CD4-positive, CD25-positive, alpha-beta regulatory T cell (primary cell): ENCODE results near the gene SLC26A1. TPM values are rescaled to one million over a fixed set of nuclear protein-coding genes. Genes with fewer than 3 reads are reported as not detected.

ENCODE experiments used
- ATAC-seq, 2 donors: fragments of 150-1000 bp; cut with Tn5 transposase; one replicate each; pipeline ENCODE4 v1.10.0; 2021; ENCODE audit warnings: low read depth in 2 of 2, moderate number of reproducible peaks in 2 of 2, moderate library complexity in 1 of 2
- DNase-seq, 3 donors: peaks; one replicate each; pipeline versions ENCODE4 v3.0.0 to v3.0.0-alpha.2; 2012 to 2022; ENCODE audit warnings: mixed read lengths in 1 of 3
- H3K27ac ChIP-seq: one replicate; pipeline ENCODE4 v1.7.0; 2013; ENCODE audit warnings: mild to moderate bottlenecking, low read length; ENCODE audit not compliant: insufficient read depth, poor library complexity, severe bottlenecking
- H3K27me3 ChIP-seq: one replicate; pipeline ENCODE4 v1.7.0; 2013; ENCODE audit warnings: low read length; ENCODE audit not compliant: control insufficient read depth, insufficient read depth
- H3K36me3 ChIP-seq: one replicate; pipeline ENCODE4 v1.7.0; 2013; ENCODE audit warnings: mild to moderate bottlenecking, low read length, moderate library complexity; ENCODE audit not compliant: control insufficient read depth, insufficient read depth
- H3K4me1 ChIP-seq: 2 replicates; pipeline ENCODE4 v1.7.0; 2013; ENCODE audit warnings: mild to moderate bottlenecking, low read length; ENCODE audit not compliant: insufficient read depth, control insufficient read depth, poor library complexity, severe bottlenecking
- H3K4me3 ChIP-seq: one replicate; pipeline ENCODE4 v1.7.0; 2013; ENCODE audit warnings: low read depth, mild to moderate bottlenecking, low read length, moderate library complexity
- H3K9me3 ChIP-seq, 2 experiments: 1 replicate in 1 of 2; 2 replicates in 1 of 2; pipeline ENCODE4 v1.7.0; 2013; ENCODE audit warnings: low read length in 2 of 2, mild to moderate bottlenecking in 1 of 2, moderate library complexity in 1 of 2; ENCODE audit not compliant: control insufficient read depth in 2 of 2
- H3K27ac Mint-ChIP-seq, 3 donors: one replicate each; pipeline ENCODE4 v1.8.0; 2020 to 2022; ENCODE audit warnings: mild to moderate bottlenecking in 3 of 3, mixed read lengths in 3 of 3, moderate library complexity in 2 of 3
- H3K27me3 Mint-ChIP-seq: one replicate; pipeline ENCODE4 v1.8.0; 2022; ENCODE audit warnings: mild to moderate bottlenecking, mixed read lengths
- H3K36me3 Mint-ChIP-seq: one replicate; pipeline ENCODE4 v1.8.0; 2020; ENCODE audit warnings: mixed read lengths
- H3K4me1 Mint-ChIP-seq, 4 donors: one replicate each; pipeline ENCODE4 v1.8.0; 2020 to 2022; ENCODE audit warnings: mixed read lengths in 4 of 4, mild to moderate bottlenecking in 1 of 4
- H3K4me3 Mint-ChIP-seq, 4 donors: one replicate each; pipeline ENCODE4 v1.8.0; 2020 to 2022; ENCODE audit warnings: mild to moderate bottlenecking in 4 of 4, mixed read lengths in 4 of 4, moderate library complexity in 3 of 4
- H3K9me3 Mint-ChIP-seq, 7 donors: one replicate each; pipeline ENCODE4 v1.8.0; 2020 to 2022; ENCODE audit warnings: mixed read lengths in 7 of 7, mild to moderate bottlenecking in 3 of 7, moderate library complexity in 2 of 7
- polyA plus RNA-seq, 4 donors: library from polyadenylated mRNA; unstranded; fragments of 300-500 nt; fragmentation: Illumina TruSeq; gene quantifications; one replicate each; pipeline ENCODE4 v1.2.3, GENCODE V29; 2021
- total RNA-seq: library from RNA; stranded (reverse); gene quantifications from one replicate; pipeline ENCODE4 v1.2.3, GENCODE V29; 2022

The SLC26A1 gene
- total and polyA plus RNA-seq, 5 donors from 2014 or later, result 0.37 to 1.7 (median 1.00) TPM

DNA sequence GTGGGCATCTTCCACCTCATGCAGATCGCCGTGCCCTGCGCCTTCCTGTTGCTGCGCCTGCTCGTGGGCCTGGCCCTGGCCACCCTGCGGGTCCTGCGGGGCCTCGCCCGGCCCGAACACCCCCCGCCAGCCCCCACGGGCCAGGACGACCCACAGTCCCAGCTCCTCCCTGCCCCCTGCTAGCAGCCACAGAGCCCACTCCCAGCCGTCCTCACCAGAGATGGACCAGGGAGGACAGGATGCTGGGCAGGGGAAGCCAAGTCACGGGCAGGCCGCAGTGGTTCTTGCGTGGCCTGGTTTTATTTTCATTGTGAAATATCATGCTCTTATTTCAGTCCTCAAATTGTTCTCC is 34.9 kb downstream of the SLC26A1 start:
- Mint-ChIP-seq H3K9me3 (no peaks in the 10 kb centered on the region), H3K36me3 (peaks cover 14% of the 10 kb centered on the region), H3K27me3 (no peaks in the 10 kb centered on the region), H3K4me3 (no peak overlapping the region), H3K27ac (no peak overlapping the region), H3K4me1 (peaks cover 0 to 2% (median 0%) of the 10 kb centered on the region in 4 donors)
- Histone ChIP-seq H3K4me1 (no peaks in the 10 kb centered on the region), H3K27ac (no peak overlapping the region), H3K4me3 (no peak overlapping the region), H3K9me3 (no peaks in the 10 kb centered on the region), H3K27me3 (no peaks in the 10 kb centered on the region), H3K36me3 (peaks cover 4% of the 10 kb centered on the region)
- ATAC-seq, result no peak
- DNase-seq, result no peak

DNA sequence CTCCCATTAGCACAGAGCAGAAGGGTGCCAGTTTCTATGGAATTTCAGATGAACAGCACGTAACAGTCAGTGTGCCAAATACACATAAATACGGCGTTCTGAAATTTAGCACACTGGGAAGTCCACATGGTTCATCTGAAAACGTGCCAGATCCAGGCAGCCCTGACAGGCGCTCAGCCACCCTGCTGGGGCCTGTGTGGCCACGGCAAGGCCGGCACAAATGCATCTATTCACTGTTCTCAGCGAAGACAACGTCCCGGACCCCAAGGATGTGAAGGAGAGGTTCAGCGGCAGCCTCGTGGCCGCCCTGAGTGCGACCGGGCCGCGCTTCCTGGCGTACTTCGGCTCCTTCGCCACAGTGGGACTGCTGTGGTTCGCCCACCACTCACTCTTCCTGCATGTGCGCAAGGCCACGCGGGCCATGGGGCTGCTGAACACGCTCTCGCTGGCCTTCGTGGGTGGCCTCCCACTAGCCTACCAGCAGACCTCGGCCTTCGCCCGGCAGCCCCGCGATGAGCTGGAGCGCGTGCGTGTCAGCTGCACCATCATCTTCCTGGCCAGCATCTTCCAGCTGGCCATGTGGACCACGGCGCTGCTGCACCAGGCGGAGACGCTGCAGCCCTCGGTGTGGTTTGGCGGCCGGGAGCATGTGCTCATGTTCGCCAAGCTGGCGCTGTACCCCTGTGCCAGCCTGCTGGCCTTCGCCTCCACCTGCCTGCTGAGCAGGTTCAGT is 35.5 kb downstream of the SLC26A1 start:
- ATAC-seq (no peak), DNase-seq (no peak)
- peaks cover 14% of the 10 kb centered on the region for H3K36me3 Mint-ChIP-seq
- Histone ChIP-seq H3K9me3 (no peaks in the 10 kb centered on the region), H3K36me3 (peaks cover 4% of the 10 kb centered on the region), H3K4me3 (no peak overlapping the region), H3K4me1 (no peaks in the 10 kb centered on the region), H3K27ac (no peak overlapping the region), H3K27me3 (no peaks in the 10 kb centered on the region)
- no peaks in the 10 kb centered on the region for H3K9me3 Mint-ChIP-seq
- no peaks in the 10 kb centered on the region for H3K27me3 Mint-ChIP-seq
- H3K4me1 Mint-ChIP-seq, result peaks cover 0 to 2% (median 0%) of the 10 kb centered on the region in 4 donors
- no peak overlapping the region for H3K4me3 Mint-ChIP-seq
- no peak overlapping the region for H3K27ac Mint-ChIP-seq

- no peak overlapping the region for H3K4me3 ChIP-seq
- H3K27me3 Mint-ChIP-seq, result no peaks in the 10 kb centered on the region
- H3K9me3 ChIP-seq, result no peaks in the 10 kb centered on the region
- peaks cover 4% of the 10 kb centered on the region for H3K36me3 ChIP-seq
- no peak overlapping the region for H3K27ac Mint-ChIP-seq
- H3K36me3 Mint-ChIP-seq, result peaks cover 14% of the 10 kb centered on the region
- no peaks in the 10 kb centered on the region for H3K9me3 Mint-ChIP-seq
- H3K4me1 ChIP-seq, result no peaks in the 10 kb centered on the region
- no peak overlapping the region for H3K27ac ChIP-seq
- DNase-seq (no peak), ATAC-seq (no peak)
- peaks cover 0 to 2% (median 0%) of the 10 kb centered on the region in 4 donors for H3K4me1 Mint-ChIP-seq
- H3K4me3 Mint-ChIP-seq, result no peak overlapping the region
- H3K27me3 ChIP-seq, result no peaks in the 10 kb centered on the region
Measured at GRCh38 chr4:957231-957580, 36.0 kb downstream of the SLC26A1 start.

DNA sequence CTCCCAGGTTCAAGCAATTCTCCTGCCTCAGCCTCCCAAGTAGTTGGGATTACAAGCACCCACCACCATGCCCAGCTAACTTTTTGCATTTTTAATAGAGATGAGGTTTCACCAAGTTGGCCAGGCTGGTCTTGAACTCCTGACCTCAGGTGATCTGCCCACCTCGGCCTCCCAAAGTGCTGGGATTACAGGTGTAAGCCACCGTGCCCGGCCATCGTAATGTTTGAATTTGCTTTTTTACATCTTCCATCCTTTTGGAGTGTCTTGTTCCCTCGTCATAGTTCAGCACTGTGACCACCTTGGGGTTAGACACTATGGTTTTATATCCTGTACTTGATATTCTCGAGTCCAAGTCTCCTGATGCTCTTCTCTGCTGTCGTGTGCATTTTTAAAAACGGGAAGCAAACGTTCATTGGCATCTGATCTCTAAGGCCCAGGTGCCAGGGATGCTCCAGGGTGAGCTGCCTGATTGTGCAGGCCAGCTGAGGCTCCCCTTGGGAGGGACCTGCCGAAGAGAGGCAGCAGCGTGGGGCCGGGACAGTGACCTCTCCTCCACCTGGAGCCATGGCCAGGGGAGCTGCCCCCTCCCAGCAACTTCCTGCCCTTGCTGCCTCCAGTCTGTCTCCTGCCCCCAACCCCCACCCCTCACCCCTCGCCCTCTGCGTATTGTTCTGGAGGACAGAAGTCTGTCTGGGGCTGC is 36.5 kb downstream of the SLC26A1 start:
- peaks cover 14% of the 10 kb centered on the region for H3K36me3 Mint-ChIP-seq
- no peak for ATAC-seq
- H3K27me3 Mint-ChIP-seq, result no peaks in the 10 kb centered on the region
- no peaks in the 10 kb centered on the region for H3K4me1 ChIP-seq
- H3K9me3 Mint-ChIP-seq, result no peaks in the 10 kb centered on the region
- no peak overlapping the region for H3K27ac ChIP-seq
- H3K4me3 ChIP-seq, result no peak overlapping the region
- peaks cover 4% of the 10 kb centered on the region for H3K36me3 ChIP-seq
- no peak for DNase-seq
- H3K9me3 ChIP-seq, result no peaks in the 10 kb centered on the region
- no peak overlapping the region for H3K27ac Mint-ChIP-seq
- H3K4me3 Mint-ChIP-seq, result no peak overlapping the region
- H3K4me1 Mint-ChIP-seq, result peaks cover 0 to 2% (median 0%) of the 10 kb centered on the region in 4 donors
- no peaks in the 10 kb centered on the region for H3K27me3 ChIP-seq

DNA sequence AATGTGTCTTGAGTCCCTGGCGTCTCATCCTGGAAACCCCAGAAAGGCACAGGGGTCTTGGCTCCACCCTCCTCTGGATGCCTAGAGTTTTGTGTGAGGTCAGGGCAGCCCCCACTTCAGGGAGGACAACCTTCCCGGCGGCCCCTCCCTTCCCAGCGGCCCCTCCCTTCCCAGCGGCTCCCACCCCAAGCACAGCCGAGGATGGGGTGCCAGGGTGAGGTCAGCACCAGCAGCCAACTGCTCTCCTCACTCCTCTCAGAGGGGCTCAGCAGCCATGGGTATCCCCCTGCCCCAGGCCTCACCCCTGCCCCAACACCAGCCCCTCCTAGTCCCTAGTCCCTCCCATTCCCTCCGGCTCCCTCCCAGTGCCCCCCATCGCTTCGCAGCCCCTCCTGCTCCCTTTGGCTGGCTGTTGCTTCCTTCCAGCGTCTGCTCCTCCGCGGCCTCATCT is 37.2 kb downstream of the SLC26A1 start:
- Mint-ChIP-seq H3K27me3 (no peaks in the 10 kb centered on the region), H3K27ac (no peak overlapping the region), H3K4me3 (no peak overlapping the region), H3K36me3 (peaks cover 14% of the 10 kb centered on the region), H3K4me1 (peaks cover 0 to 2% (median 0%) of the 10 kb centered on the region in 4 donors), H3K9me3 (no peaks in the 10 kb centered on the region)
- Histone ChIP-seq H3K4me1 (no peaks in the 10 kb centered on the region), H3K4me3 (no peak overlapping the region), H3K36me3 (peaks cover 4% of the 10 kb centered on the region), H3K9me3 (no peaks in the 10 kb centered on the region), H3K27me3 (no peaks in the 10 kb centered on the region), H3K27ac (no peak overlapping the region)
- ATAC-seq (no peak), DNase-seq (no peak)

GRCh38 chr4:955161-955921 is 37.9 kb downstream of the SLC26A1 start:
- Histone ChIP-seq H3K4me3 (no peak overlapping the region), H3K9me3 (no peaks in the 10 kb centered on the region), H3K27ac (no peak overlapping the region), H3K27me3 (no peaks in the 10 kb centered on the region), H3K36me3 (peaks cover 4% of the 10 kb centered on the region), H3K4me1 (no peaks in the 10 kb centered on the region)
- Mint-ChIP-seq H3K27ac (no peak overlapping the region), H3K27me3 (no peaks in the 10 kb centered on the region), H3K4me1 (peaks cover 0 to 2% (median 0%) of the 10 kb centered on the region in 4 donors), H3K9me3 (no peaks in the 10 kb centered on the region), H3K4me3 (no peak overlapping the region), H3K36me3 (peaks cover 14% of the 10 kb centered on the region)
- DNase-seq (no peak), ATAC-seq (no peak)

DNA sequence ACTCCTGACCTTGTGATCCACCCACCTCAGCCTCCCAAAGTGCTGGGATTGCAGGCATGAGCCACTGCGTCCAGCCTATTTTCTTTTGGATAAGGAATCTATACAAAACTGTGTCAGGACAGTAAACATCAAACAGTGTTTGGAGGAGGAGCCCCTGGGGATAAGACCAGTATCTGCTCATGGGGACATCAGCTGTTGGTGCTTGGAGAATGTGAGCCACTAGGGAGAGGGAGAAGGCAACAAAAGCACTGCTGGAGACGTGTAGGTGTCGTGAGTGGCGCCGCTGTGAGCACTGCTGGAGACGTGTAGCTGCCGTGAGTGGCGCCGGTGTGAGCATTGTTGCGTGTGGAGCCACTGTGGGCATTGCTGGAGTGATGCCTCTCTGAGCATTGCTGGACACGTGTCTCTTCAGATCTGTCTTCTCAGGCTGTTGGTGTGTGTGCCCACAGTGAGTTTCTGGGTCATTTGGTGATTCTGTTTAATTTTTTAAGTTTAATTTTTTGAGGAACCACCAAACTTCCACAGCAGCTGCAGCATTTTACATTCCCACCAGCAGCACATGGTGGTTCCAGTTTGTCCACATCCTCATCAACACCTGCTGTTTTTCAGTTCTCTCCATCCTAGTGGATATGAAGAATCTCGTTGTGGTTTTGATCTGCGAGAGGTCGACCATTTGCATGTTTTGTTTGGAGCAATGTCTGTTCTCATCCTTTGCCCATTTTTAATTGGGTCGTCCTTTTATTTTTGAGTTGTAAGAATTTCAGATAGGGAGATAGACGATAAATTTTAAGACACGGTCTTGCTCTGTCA is 38.8 kb downstream of the SLC26A1 start:
- no peak for DNase-seq
- H3K27me3 Mint-ChIP-seq, result no peaks in the 10 kb centered on the region
- ATAC-seq, result no peak
- peak overlapping the region in 1 of 3 donors; percentile 12 for H3K27ac Mint-ChIP-seq
- H3K36me3 ChIP-seq, result peaks cover 4% of the 10 kb centered on the region
- peaks cover 14% of the 10 kb centered on the region for H3K36me3 Mint-ChIP-seq
- no peaks in the 10 kb centered on the region for H3K9me3 Mint-ChIP-seq
- no peaks in the 10 kb centered on the region for H3K9me3 ChIP-seq
- H3K4me1 ChIP-seq, result no peaks in the 10 kb centered on the region
- H3K27ac ChIP-seq, result no peak overlapping the region
- H3K4me3 ChIP-seq, result no peak overlapping the region
- no peaks in the 10 kb centered on the region for H3K27me3 ChIP-seq
- peaks cover 0 to 2% (median 0%) of the 10 kb centered on the region in 4 donors for H3K4me1 Mint-ChIP-seq
- no peak overlapping the region for H3K4me3 Mint-ChIP-seq
